NCI-H1105 (cell line): ENCODE data around the gene MAP6D1.
A peak's percentile ranks its signal among the peaks of the same experiment; 100 is the strongest.

Experiments
- DNase-seq: peaks from one replicate; lab custom pipeline; 2025; lab: John Stamatoyannopoulos, UW

The MAP6D1 gene

DNA sequence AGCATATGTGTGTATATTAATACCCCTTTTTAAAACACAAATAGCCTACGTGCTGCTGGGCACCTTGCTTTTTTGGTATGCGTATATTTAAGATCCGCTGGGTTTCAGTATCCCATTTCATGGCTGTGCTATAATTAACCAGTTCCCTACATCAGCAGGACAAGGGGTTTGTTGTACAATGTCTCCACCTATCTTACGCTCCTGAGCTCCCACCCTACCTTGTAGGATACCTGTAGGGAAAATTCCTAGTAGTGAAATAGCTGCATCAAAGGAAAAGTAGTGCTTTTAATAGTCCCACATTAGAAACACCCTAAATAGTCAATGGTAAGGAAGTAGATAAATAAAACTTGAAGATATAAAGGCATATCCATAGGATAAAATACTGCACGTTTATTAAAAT lies 1.4 kb downstream of the MAP6D1 start:
- peak; percentile 29 for DNase-seq

- no peak for DNase-seq
Measured at GRCh38 chr3:183822631-183823030, 2.7 kb downstream of the MAP6D1 start.

DNA sequence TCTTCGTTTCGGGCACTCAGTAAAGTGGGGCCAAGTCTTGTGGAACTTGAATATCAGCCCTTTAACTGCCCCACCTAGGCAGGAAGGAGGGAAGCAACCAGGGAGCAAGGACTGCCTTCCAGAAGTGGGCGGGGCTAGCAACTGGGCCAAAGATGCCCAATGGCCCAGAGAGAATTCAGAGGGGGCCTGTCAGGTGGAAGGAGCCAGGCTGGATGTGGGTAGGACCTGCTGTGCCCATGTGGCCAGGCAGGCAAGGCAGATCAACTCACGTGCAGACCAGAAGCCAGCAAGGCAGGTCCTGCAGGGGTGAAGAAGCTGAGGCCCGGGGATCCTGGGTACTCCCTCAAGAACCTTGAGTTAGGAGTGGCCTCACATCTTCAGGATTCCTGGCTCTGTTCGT lies 5.5 kb downstream of the MAP6D1 start:
- DNase-seq, result no peak

DNA sequence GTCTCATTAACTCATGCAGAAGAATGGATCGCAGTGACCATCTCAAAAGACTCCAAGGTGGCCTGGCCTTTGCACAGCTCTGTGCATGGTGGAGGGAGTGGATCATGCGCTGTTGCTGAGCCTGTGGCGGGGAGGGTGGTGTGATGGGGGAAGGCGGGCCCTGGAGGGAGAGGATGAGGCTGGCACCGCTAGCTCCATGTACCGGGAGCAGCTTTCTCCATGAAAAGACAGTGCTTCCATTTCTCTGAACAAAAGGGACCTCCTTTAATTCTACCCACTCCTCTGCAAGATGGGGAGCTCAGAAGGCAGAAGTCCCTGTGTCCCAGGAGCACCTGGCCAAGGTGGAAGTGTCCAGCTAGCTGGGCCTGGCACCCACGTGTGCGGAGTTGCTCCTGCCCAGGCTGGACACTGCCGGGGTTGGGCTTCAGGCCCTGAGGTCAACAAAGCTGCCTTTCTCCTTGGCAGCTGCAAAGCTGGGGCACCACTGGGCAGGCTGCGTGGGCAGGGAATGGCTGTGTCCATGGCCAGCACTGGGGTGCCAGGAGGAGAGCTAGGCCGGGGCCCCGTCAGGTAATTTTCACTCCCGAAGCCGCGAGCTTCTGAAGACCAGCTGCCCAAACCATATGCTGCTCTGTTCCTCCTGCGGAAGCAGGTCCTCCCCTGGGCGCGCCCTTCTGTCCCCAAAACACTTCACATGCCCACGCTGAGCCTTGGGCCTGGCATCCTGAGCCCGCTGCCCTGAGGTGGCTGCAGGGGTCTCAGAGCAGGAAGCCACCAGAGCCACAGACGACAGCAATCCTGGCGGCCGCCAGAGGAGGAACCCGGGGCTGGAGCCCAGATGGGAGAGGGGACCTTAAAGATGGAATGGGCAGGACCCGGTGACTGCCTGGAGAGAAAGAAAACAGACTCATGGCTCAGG lies 6.4 kb downstream of the MAP6D1 start:
- no peak for DNase-seq

GRCh38 chr3:183818041-183818620 lies 7.2 kb downstream of the MAP6D1 start:
- DNase-seq, result no peak

GRCh38 chr3:183817639-183818038 lies 7.7 kb downstream of the MAP6D1 start:
- DNase-seq, result no peak

- DNase-seq, result no peak
Measured at GRCh38 chr3:183816681-183817510, 8.5 kb downstream of the MAP6D1 start.

- no peak for DNase-seq
Measured at GRCh38 chr3:183815951-183816475, 9.4 kb downstream of the MAP6D1 start.

DNA sequence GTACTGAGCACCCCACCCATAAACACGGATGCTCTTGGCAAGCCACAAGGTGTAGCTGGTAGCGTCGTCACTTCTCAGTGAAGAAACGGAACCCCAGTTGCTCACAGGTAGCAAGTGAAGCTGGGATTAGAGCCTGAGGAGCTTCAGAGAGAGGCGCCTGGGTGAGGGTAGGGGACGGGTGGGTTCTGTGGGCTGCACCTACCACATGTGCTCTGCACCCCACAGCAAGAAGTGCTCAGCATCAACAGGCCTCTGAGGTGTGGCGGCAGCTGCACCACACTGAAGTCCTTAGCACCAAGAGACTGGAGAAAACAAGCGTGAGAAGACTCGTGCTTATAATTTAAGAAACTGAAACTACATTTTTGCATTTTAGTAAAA lies 9.8 kb downstream of the MAP6D1 start:
- DNase-seq, result no peak

DNA sequence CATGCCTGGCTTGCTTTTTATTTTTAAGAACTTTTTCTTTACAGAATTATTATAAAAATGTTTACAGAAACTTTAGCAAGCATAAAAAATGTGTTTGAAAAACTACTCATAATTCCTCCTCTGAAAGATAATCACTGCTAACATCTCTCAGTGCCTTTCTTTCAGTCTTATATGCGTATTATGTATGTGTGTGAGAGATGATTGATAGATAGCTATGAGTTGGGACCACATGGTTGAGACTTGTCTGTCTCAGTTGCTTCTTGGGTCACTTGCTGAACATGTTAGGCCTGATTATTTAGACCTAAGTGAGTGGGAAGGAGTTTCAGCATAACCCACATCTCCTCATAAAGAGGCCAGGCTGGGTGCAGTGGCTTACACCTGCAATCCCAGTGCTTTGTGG lies 11.1 kb downstream of the MAP6D1 start:
- no peak for DNase-seq

GRCh38 chr3:183812761-183813445 lies 12.5 kb downstream of the MAP6D1 start:
- DNase-seq, result no peak

GRCh38 chr3:183811638-183812037 lies 13.7 kb downstream of the MAP6D1 start:
- DNase-seq, result no peak

- no peak for DNase-seq
Measured at GRCh38 chr3:183810643-183811594, 14.5 kb downstream of the MAP6D1 start.

DNA sequence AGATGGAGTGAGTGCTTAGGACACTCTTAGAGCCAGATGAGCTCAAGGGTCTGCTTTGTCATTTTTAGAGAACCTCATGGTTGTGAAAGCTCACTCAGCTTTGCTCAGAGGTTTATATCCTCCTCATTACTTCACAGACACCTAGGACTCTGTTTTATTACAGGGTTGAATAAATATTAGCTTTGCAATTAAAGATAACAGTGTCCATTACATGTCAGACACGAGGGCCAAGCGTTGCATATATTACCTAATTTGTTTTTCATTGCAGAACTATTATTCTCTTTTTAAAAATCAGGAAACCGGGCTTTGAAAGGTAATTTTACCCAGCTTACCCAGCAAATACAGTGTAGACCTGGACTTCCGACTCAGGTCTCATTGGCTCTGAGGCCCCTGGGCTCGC lies 16.1 kb downstream of the MAP6D1 start:
- DNase-seq, result no peak

DNA sequence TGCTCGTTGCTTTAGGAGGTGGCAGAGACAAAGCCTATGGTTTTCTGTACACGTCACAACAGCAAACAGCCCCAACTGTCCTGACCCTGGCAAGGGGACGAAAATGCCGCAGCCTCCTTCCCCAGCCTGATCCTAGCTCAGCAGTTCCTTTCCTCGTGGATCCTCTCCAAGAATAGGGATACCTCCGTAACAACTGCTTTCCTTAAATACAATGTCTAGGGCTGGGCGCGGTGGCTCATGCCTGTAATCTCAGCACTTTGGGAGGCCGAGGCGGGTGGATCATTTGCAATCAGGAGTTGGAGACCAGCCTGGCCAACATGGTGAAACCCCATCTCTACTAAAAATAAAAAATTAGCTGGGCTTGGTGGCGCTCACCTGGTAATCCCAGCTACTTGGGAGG lies 17.0 kb downstream of the MAP6D1 start:
- DNase-seq, result no peak

GRCh38 chr3:183807881-183808280 lies 17.5 kb downstream of the MAP6D1 start:
- DNase-seq, result no peak

DNA sequence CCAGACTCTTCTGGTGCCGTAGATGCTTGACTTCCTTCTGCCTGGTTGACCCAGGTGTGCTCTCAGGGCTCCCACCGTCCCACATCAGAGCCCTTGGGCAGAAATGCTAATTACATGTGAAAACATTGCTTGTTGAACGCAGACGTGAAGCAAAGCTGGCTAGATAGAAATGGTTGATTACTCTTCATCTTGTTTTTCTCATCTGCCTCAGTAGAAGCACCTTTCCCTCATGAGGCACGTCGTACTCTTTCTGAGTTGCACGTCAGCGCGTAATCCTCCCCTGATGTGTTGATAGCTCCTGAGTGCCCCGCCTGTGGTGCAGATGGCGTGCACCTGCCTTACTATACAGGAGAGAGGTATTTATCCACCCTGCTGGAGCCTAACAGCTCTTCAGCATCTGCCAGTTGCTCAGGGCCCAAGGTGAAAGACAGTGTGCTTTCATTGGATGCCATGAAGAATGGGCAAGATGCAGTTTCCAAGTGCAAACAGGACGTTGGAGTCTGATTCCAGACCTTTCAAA lies 18.1 kb downstream of the MAP6D1 start:
- no peak for DNase-seq

DNA sequence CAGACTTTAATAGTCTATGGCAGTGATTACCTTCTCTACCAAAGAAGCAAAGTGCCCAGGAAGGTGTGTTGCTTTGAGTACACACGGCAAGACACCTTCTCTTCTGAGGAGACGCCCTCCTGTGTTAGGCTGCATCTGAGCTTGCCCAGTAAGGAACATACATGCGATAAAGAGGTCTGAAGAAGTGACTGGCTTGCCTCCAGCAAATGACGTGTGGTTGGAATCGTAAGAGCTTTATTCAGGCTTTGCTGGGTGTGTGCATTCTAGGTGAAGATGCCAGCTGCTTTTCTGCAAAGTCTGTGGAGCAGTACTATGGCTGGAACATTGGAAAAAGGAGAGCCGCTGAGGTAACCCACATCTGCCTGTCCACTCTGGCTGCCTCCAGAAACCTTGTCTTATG lies 22.4 kb downstream of the MAP6D1 start:
- no peak for DNase-seq

DNA sequence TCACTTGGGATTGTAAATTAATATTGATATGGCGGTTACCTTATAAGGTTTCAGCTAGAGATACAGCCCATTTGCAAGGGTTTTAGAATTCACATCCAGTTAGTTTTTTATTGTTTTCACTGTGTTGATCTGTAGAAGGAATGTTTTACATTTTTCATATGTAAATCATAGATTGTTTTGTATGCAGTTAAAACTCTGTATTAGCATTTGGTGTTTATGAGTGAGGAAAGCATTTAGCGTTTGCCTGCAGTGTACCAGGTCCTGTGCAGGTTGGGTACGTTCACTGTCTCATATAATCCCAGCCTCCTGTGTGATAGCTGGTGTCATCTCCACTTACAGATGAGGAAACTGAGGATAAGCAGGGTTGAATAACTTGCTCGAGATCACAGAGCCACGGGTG lies 23.8 kb downstream of the MAP6D1 start:
- DNase-seq, result no peak

- DNase-seq, result no peak
Measured at GRCh38 chr3:183800243-183800863, 25.0 kb downstream of the MAP6D1 start.
